ENCODE results near the gene CFD. TPM values are rescaled to one million over a fixed set of nuclear protein-coding genes. Genes with fewer than 3 reads are reported as not detected.
"Not testable (repeated sequence)": the region's sequence is repeated elsewhere in the genome, so short reads cannot be mapped to it uniquely, and the experiment has no call there.

The CFD gene
- total and polyA plus RNA-seq, 12 donors: 21.1 to 583 (median 98.6) TPM

- intact Hi-C loops (cut with DNase I): no loop called here
- ATAC-seq (no peak), DNase-seq (no peak)
- Histone ChIP-seq H3K4me3 (no peak overlapping the region), H3K27me3 (no peaks in the 10 kb centered on the region), H3K4me1 (peaks cover 0 to 15% (median 0%) of the 10 kb centered on the region in 9 donors), H3K27ac (no peak overlapping the region), H3K9me3 (no peaks in the 10 kb centered on the region), H3K36me3 (peaks cover 0 to 64% (median 20%) of the 10 kb centered on the region in 9 donors)
- WGBS, 2 donors: 93 to 95% methylated on average over 28 of the region's 28 CpGs
- no peak for TF ChIP-seq CTCF (IDR thresholded peaks at IDR 0.05)
These were observed 15.9 kb downstream of the CFD start for GRCh38 chr19:875265-875879.

- WGBS, 2 donors: 77 to 82% methylated on average over 18 of the region's 18 CpGs
- no peak overlapping the region for H3K27ac ChIP-seq
- H3K36me3 ChIP-seq: peaks cover 0 to 66% (median 20%) of the 10 kb centered on the region in 9 donors
- H3K9me3 ChIP-seq: no peaks in the 10 kb centered on the region
- DNase-seq (no peak), ATAC-seq (no peak)
- intact Hi-C loops (cut with DNase I): no loop called here
- TF ChIP-seq CTCF (IDR thresholded peaks at IDR 0.05): no peak
- H3K4me3 ChIP-seq: no peak overlapping the region
- no peaks in the 10 kb centered on the region for H3K27me3 ChIP-seq
- H3K4me1 ChIP-seq: peaks cover 0 to 13% (median 0%) of the 10 kb centered on the region in 9 donors
These were observed 16.6 kb downstream of the CFD start for GRCh38 chr19:876089-876488.

GRCh38 chr19:876780-877314 is 17.4 kb downstream of the CFD start:
- no peak for TF ChIP-seq CTCF (IDR thresholded peaks at IDR 0.05)
- Histone ChIP-seq H3K4me3 (no peak overlapping the region), H3K9me3 (no peaks in the 10 kb centered on the region), H3K27ac (no peak overlapping the region), H3K27me3 (no peaks in the 10 kb centered on the region), H3K4me1 (peaks cover 0 to 9% (median 0%) of the 10 kb centered on the region in 9 donors), H3K36me3 (peaks cover 0 to 69% (median 25%) of the 10 kb centered on the region in 9 donors)
- intact Hi-C loops (cut with DNase I): no loop called here
- 90 to 96% methylated on average over 28 to 29 of the region's 29 CpGs for WGBS, 2 donors
- no peak for DNase-seq
- ATAC-seq: no peak

GRCh38 chr19:877992-878660 is 18.7 kb downstream of the CFD start:
- H3K27me3 ChIP-seq; DNase-seq; intact Hi-C loops (cut with DNase I); H3K27ac ChIP-seq; H3K4me3 ChIP-seq; ATAC-seq; H3K4me1 ChIP-seq; H3K9me3 ChIP-seq: not testable (repeated sequence)
- H3K36me3 ChIP-seq: peaks cover 0 to 76% (median 26%) of the 10 kb centered on the region in 9 donors
- 91 to 94% methylated on average over 17 to 23 of the region's 23 CpGs for WGBS, 2 donors

GRCh38 chr19:878751-879561 is 19.5 kb downstream of the CFD start:
- ATAC-seq; H3K4me1 ChIP-seq; H3K27me3 ChIP-seq; H3K9me3 ChIP-seq; H3K4me3 ChIP-seq; DNase-seq; H3K27ac ChIP-seq; intact Hi-C loops (cut with DNase I): not testable (repeated sequence)
- H3K36me3 ChIP-seq: peaks cover 0 to 74% (median 26%) of the 10 kb centered on the region in 9 donors
- WGBS, 2 donors: 90% methylated on average over 23 to 24 of the region's 24 CpGs

Measured in heart right ventricle (tissue), 16 donors.